Activated T-cell treated with anti-CD3 and anti-CD28 coated beads, Interleukin-2, amount 50 U/mL, for 72 hours (primary cell): Measurements from ENCODE around the gene VPS52. TPM values are rescaled to one million over a fixed set of nuclear protein-coding genes. Genes with fewer than 3 reads are reported as not detected.

Experiments used
- ATAC-seq, 2 donors: fragments of 150-1000 bp; cut with Tn5 transposase; replicated peaks in 1 of 2; 2 replicates each; pipeline ENCODE4 v1.10.0; 2021; ENCODE audit warnings: moderate library complexity in 2 of 2, mild to moderate bottlenecking in 1 of 2
- DNase-seq, 2 donors: peaks; one replicate each; pipeline ENCODE4 v3.0.0; 2021 to 2022; ENCODE audit warnings: mixed read lengths in 1 of 2
- H3K27ac Mint-ChIP-seq: one replicate; pipeline ENCODE4 v1.8.0; 2022; ENCODE audit warnings: mild to moderate bottlenecking, moderate library complexity, mixed read lengths
- H3K27me3 Mint-ChIP-seq: one replicate; pipeline ENCODE4 v1.8.0; 2022; ENCODE audit warnings: low read depth, mixed read lengths
- H3K36me3 Mint-ChIP-seq, 2 donors: one replicate each; pipeline ENCODE4 v1.8.0; 2022; ENCODE audit warnings: mixed read lengths in 2 of 2, mild to moderate bottlenecking in 1 of 2; ENCODE audit not compliant: insufficient read depth in 2 of 2
- H3K4me1 Mint-ChIP-seq: one replicate; pipeline ENCODE4 v1.8.0; 2022; ENCODE audit warnings: low read depth, mixed read lengths
- H3K4me3 Mint-ChIP-seq, 2 donors: one replicate each; pipeline ENCODE4 v1.8.0; 2022; ENCODE audit warnings: mild to moderate bottlenecking in 2 of 2, mixed read lengths in 2 of 2, moderate library complexity in 2 of 2
- H3K9me3 Mint-ChIP-seq, 2 donors: one replicate each; pipeline ENCODE4 v1.8.0; 2022; ENCODE audit warnings: mixed read lengths in 2 of 2
- total RNA-seq, 2 donors: library from RNA; stranded (reverse); gene quantifications; one replicate each; pipeline ENCODE4 v1.2.3, GENCODE V29; 2022

Gene VPS52
- total RNA-seq: 10 to 100 TPM; 50.7 to 54.9 TPM

DNA sequence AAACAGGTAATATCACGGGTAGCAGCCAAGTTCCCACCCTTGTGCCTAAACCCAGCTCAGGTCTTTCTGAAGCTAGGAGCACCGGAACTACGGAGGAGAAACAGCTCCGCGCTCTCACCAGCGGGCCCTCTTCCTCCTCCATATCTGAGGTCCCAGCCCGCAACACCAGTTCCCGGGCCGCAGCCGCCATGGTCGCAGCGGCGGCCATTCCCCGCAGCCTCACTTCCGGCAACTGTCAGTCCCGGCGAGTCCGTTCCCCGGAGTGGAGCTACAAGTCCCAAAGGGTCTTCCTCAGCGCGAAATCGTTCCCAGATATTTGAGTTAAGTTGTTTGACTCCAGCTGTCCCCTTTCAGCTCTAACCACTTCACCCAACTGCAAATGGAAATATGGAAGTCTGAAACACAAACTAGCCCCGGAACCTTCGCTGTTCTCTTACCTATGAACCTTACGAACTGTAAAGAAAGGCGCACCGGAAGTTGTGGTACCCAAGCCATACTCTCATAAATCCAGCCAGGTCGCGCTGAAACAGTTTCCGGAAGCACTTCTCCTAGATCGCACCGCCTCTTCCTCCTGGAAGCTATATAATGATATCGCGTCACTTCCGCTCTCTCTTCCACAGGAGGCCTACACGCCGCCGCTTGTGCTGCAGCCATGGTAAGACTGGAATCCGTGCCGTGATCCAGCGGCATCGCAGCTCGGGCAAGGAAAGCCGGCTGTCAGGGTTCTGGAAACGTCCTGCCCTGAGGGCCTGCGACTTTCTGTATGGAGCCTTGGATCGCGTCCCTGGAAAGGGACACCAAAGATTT lies at the start of gene VPS52, which contains the start of gene RPS18:
VPS52 (minus strand) TSS at position 409 of the 807 bp plus-strand sequence; CDS start at position 208, 201 bp downstream.
RPS18 (plus strand) TSS at position 608 of the 807 bp plus-strand sequence; CDS start at position 653, 45 bp downstream.
- no peaks in the 10 kb centered on the region for H3K9me3 Mint-ChIP-seq
- ATAC-seq (peak; percentile 91 to 93), DNase-seq (peak; percentile 91 to 94)
- H3K4me1 Mint-ChIP-seq: peaks cover 61% of the 10 kb centered on the region
- H3K27ac Mint-ChIP-seq: peak within 1 kb of the TSS; percentile 98
- peaks cover 28 to 54% of the 10 kb centered on the region in 2 donors for H3K36me3 Mint-ChIP-seq
- H3K27me3 Mint-ChIP-seq: no peaks in the 10 kb centered on the region
- H3K4me3 Mint-ChIP-seq: peak within 1 kb of the TSS; percentile 94 to 98

DNA sequence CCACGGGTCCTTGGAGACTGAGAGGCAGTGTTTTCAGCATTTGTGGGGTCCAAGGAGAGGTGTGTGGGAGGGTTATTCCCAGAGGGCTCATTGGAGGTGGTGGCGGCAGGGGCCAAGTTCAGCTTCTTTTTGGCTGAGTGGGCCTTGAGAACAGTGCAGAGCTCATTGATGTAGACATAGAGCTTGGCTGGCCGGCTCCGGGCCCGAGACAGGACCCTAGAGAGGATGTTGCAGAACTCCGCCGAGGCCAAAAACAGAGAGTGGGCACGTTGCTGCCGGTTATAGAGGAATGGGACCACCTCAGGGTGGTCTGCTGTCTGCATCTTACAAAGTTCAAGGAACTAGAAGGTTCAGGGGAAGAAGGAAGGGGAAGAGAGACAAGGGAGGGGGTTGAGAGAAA lies 49.6 kb upstream of the VPS52 start:
- peak overlapping the region; percentile 18 for H3K27ac Mint-ChIP-seq
- no peak for ATAC-seq
- H3K27me3 Mint-ChIP-seq: no peaks in the 10 kb centered on the region
- peaks cover 71% of the 10 kb centered on the region for H3K4me1 Mint-ChIP-seq
- peaks cover 11 to 32% of the 10 kb centered on the region in 2 donors for H3K36me3 Mint-ChIP-seq
- DNase-seq: no peak
- H3K4me3 Mint-ChIP-seq: peak overlapping the region; percentile 72 to 100
- H3K9me3 Mint-ChIP-seq: no peaks in the 10 kb centered on the region

DNA sequence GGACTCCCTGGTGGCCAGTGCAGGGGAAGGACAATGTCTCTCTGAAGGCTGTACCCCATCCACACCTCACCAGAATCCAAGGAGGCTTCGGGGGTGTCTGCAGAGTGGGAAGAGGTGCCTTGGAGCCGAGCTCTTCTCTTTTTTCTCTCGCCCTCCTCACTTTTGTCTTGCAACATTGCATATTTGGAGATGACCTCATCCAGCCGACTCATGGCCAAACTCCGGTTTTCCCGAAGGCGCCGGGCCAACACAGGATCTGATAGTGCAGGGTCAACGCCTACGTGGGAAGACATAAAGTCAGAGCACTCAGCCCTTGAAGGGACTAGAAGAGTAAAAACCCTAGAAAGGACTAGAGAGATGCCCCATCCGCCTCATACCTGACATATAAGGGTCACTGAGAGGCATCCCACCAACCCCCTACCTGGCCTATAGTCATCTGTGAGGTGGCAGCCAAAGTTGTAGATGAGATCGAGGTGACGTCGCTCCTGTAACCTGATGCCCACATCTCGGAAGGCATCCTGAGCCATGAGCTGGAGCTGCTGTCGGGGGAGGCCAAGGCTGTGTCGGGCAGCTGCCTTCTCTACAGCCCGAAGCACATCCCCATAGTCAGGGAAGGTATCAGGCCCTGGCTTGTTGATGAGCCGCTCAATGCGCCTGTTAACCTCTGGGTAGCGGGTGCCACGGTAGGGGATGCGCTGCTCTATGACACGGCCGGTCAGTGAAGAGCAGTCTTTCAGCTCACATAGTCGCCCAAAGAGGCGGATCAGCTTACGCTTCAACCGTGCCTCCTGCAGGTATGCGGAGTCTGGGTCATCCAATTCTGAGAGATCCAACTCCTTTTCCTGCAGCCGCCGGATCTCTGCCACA lies 48.9 kb upstream of the VPS52 start:
- peak overlapping the region; percentile 72 to 100 for H3K4me3 Mint-ChIP-seq
- ATAC-seq (no peak), DNase-seq (no peak)
- H3K36me3 Mint-ChIP-seq: peaks cover 11 to 32% of the 10 kb centered on the region in 2 donors
- no peaks in the 10 kb centered on the region for H3K27me3 Mint-ChIP-seq
- H3K4me1 Mint-ChIP-seq: peaks cover 78% of the 10 kb centered on the region
- H3K9me3 Mint-ChIP-seq: no peaks in the 10 kb centered on the region
- peak overlapping the region; percentile 51 for H3K27ac Mint-ChIP-seq

DNA sequence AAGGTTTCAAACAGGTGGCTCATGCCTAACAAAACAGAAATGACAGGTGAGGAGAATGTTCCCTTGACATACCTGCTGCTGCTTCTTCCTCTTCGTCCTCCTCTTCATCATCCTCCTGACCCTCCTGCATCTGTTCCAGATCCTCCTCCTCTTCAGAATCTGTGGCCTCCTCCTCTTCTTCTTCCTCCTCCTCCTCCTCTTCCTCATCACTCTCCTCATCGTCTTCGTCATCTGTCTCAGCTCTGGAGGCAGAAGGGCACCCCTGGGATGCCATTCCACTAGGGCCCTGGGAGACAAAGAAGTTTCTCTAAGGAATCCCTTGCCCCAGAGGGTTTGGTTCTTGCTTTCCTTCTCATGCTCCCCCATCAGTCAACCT lies 48.3 kb upstream of the VPS52 start:
- H3K4me1 Mint-ChIP-seq: peaks cover 84% of the 10 kb centered on the region

GRCh38 chr6:33318426-33319073 lies 46.9 kb upstream of the VPS52 start:
- Mint-ChIP-seq H3K4me3 (peak overlapping the region; percentile 97 to 98), H3K36me3 (peaks cover 11 to 33% of the 10 kb centered on the region in 2 donors), H3K4me1 (peaks cover 87% of the 10 kb centered on the region), H3K27me3 (no peaks in the 10 kb centered on the region), H3K27ac (peak overlapping the region; percentile 98), H3K9me3 (no peaks in the 10 kb centered on the region)
- no peak for DNase-seq
- ATAC-seq: no peak

More for the DNA sequence above, 48.3 kb upstream of the VPS52 start:
- peak overlapping the region; percentile 98 to 100 for H3K4me3 Mint-ChIP-seq
- no peak for ATAC-seq
- H3K36me3 Mint-ChIP-seq: peaks cover 11 to 32% of the 10 kb centered on the region in 2 donors
- no peak for DNase-seq
- no peaks in the 10 kb centered on the region for H3K27me3 Mint-ChIP-seq
- no peaks in the 10 kb centered on the region for H3K9me3 Mint-ChIP-seq
- H3K27ac Mint-ChIP-seq: peak overlapping the region; percentile 51

- DNase-seq (peak; percentile 95 to 97), ATAC-seq (peak; percentile 71 to 72)
- H3K4me3 Mint-ChIP-seq: peak within 1 kb of the TSS; percentile 98
- peaks cover 17 to 39% of the 10 kb centered on the region in 2 donors for H3K36me3 Mint-ChIP-seq
- H3K27ac Mint-ChIP-seq: peak within 1 kb of the TSS; percentile 98
- H3K27me3 Mint-ChIP-seq: no peaks in the 10 kb centered on the region
- peaks cover 80% of the 10 kb centered on the region for H3K4me1 Mint-ChIP-seq
- H3K9me3 Mint-ChIP-seq: no peaks in the 10 kb centered on the region
Observed at GRCh38 chr6:33317669-33318425, 46.2 kb upstream of the VPS52 start, which contains the start of gene ZBTB22. Gene ZBTB22 (minus strand): TSS chr6:33317744. CDS start chr6:33316916, 828 bp downstream.

- Mint-ChIP-seq H3K36me3 (peaks cover 18 to 40% of the 10 kb centered on the region in 2 donors), H3K27me3 (no peaks in the 10 kb centered on the region), H3K9me3 (no peaks in the 10 kb centered on the region), H3K27ac (peak overlapping the region; percentile 73), H3K4me3 (peak overlapping the region; percentile 72 to 98), H3K4me1 (peaks cover 79% of the 10 kb centered on the region)
- DNase-seq: no peak
- ATAC-seq: no peak
Observed at GRCh38 chr6:33317419-33317668, 45.7 kb upstream of the VPS52 start.

- ATAC-seq (no peak), DNase-seq (no peak)
- no peaks in the 10 kb centered on the region for H3K27me3 Mint-ChIP-seq
- H3K9me3 Mint-ChIP-seq: no peaks in the 10 kb centered on the region
- H3K27ac Mint-ChIP-seq: peak overlapping the region; percentile 73
- H3K4me1 Mint-ChIP-seq: peaks cover 77% of the 10 kb centered on the region
- H3K4me3 Mint-ChIP-seq: peak overlapping the region; percentile 72 to 98
- peaks cover 13 to 37% of the 10 kb centered on the region in 2 donors for H3K36me3 Mint-ChIP-seq
Observed at GRCh38 chr6:33316603-33317418, 45.1 kb upstream of the VPS52 start.

- Mint-ChIP-seq H3K27ac (no peak overlapping the region), H3K27me3 (no peaks in the 10 kb centered on the region), H3K4me3 (peak overlapping the region; percentile 72 to 98), H3K36me3 (peaks cover 13 to 37% of the 10 kb centered on the region in 2 donors), H3K9me3 (no peaks in the 10 kb centered on the region), H3K4me1 (peaks cover 76% of the 10 kb centered on the region)
- no peak for ATAC-seq
- DNase-seq: no peak
Observed at GRCh38 chr6:33315793-33316602, 44.3 kb upstream of the VPS52 start.

GRCh38 chr6:33314943-33315792 lies 43.5 kb upstream of the VPS52 start:
- H3K4me1 Mint-ChIP-seq: peaks cover 76% of the 10 kb centered on the region
- ATAC-seq (no peak), DNase-seq (peak in 1 of 2 donors; percentile 19)
- H3K4me3 Mint-ChIP-seq: peak overlapping the region; percentile 98
- no peaks in the 10 kb centered on the region for H3K9me3 Mint-ChIP-seq
- H3K36me3 Mint-ChIP-seq: peaks cover 13 to 37% of the 10 kb centered on the region in 2 donors
- H3K27me3 Mint-ChIP-seq: no peaks in the 10 kb centered on the region
- peak overlapping the region; percentile 98 for H3K27ac Mint-ChIP-seq
